DOHH2 (cell line): ENCODE measurements around the gene EPG5.

Experiments used
- CTCF ChIP-seq: fragments of 200-600 bp; sonication (generic); IDR thresholded peaks from one replicate; pipeline ENCODE4 v1.5.1; 2014; ENCODE audit warnings: antibody characterized with exemption, mild to moderate bottlenecking, low read depth, low read length; ENCODE audit not compliant: poor library complexity, severe bottlenecking
- EZH2phosphoT487 ChIP-seq: fragments of 200-600 bp; sonication (generic); IDR thresholded peaks from 2 replicates; pipeline ENCODE4 v1.6.1; 2017; ENCODE audit warnings: borderline replicate concordance, mild to moderate bottlenecking, antibody characterized with exemption, low read length, moderate library complexity, mixed read lengths

GRCh38 chr18:45817543-45817942 lies 149.6 kb downstream of the EPG5 start:
- TF ChIP-seq CTCF (no peak), EZH2phosphoT487 (no peak)
